Muscle of leg (tissue), 11 donors: ENCODE results near the gene BRME1. TPM values are rescaled to one million over a fixed set of nuclear protein-coding genes. Genes with fewer than 3 reads are reported as not detected.

ENCODE experiments used
- DNase-seq: peaks from one replicate; pipeline ENCODE4 v3.0.0; 2013
- H3K27ac ChIP-seq: one replicate; pipeline ENCODE4 v1.5.1; 2013; ENCODE audit warnings: mild to moderate bottlenecking, low read length, control low read depth
- H3K27me3 ChIP-seq: one replicate; pipeline ENCODE4 v1.6.1; 2013; ENCODE audit warnings: low read length; ENCODE audit not compliant: control insufficient read depth, insufficient read depth
- H3K36me3 ChIP-seq: one replicate; pipeline ENCODE4 v1.6.1; 2013; ENCODE audit warnings: low read length; ENCODE audit not compliant: control insufficient read depth, insufficient read depth
- H3K4me1 ChIP-seq: one replicate; pipeline ENCODE4 v1.6.1; 2013; ENCODE audit warnings: low read length; ENCODE audit not compliant: control insufficient read depth, insufficient read depth
- H3K4me3 ChIP-seq: one replicate; pipeline ENCODE4 v1.5.1; 2013; ENCODE audit warnings: low read length, control low read depth
- H3K9me3 ChIP-seq: replicated peaks from 2 replicates; pipeline ENCODE4 v1.6.1; 2013; ENCODE audit warnings: low read depth, low read length; ENCODE audit not compliant: control insufficient read depth
- WGBS: methylation state at CpG from one replicate; pipeline ENCODE4 v1.1.5; 2013; ENCODE audit warnings: missing lambda C conversion rate; ENCODE audit not compliant: insufficient coverage; 5-methylcytosine and 5-hydroxymethylcytosine counted together
- polyA plus RNA-seq, 8 donors: library from polyadenylated mRNA; unstranded; fragments of 120-200 nt; gene quantifications; one replicate each; pipeline versions ENCODE4 v1.2.1 to v1.2.3, GENCODE V29; 2013; ENCODE audit warnings: inconsistent platforms in 1 of 8, low replicate concordance in 1 of 8; ENCODE audit not compliant: insufficient read length in 8 of 8, insufficient read depth in 1 of 8
- total RNA-seq: library from RNA; stranded (reverse); fragments of 120-200 nt; gene quantifications from one replicate; pipeline ENCODE4 v1.2.4, GENCODE V29; 2013

Gene BRME1
- total and polyA plus RNA-seq, 9 donors = 2.1 to 6.1 (median 3.7) TPM

- Histone ChIP-seq H3K4me3 (peak overlapping the region; percentile 51), H3K27me3 (no peaks in the 10 kb centered on the region), H3K4me1 (peaks cover 74% of the 10 kb centered on the region), H3K9me3 (no peaks in the 10 kb centered on the region), H3K36me3 (no peaks in the 10 kb centered on the region), H3K27ac (peak overlapping the region; percentile 95)
- peak; percentile 99 for DNase-seq
- 0% methylated on average over 13 of the region's 47 CpGs for WGBS
Observed at GRCh38 chr19:13847407-13848339, 58.2 kb downstream of the BRME1 start.

GRCh38 chr19:13846557-13847406 lies 59.1 kb downstream of the BRME1 start:
- peak overlapping the region; percentile 95 for H3K27ac ChIP-seq
- WGBS = 10% methylated on average over 13 of the region's 23 CpGs
- H3K27me3 ChIP-seq = no peaks in the 10 kb centered on the region
- H3K4me1 ChIP-seq = peaks cover 72% of the 10 kb centered on the region
- no peaks in the 10 kb centered on the region for H3K36me3 ChIP-seq
- DNase-seq = peak; percentile 98
- peak overlapping the region; percentile 51 for H3K4me3 ChIP-seq
- H3K9me3 ChIP-seq = no peaks in the 10 kb centered on the region

- DNase-seq = peak; percentile 38
- Histone ChIP-seq H3K36me3 (peaks cover 5% of the 10 kb centered on the region), H3K4me1 (peaks cover 72% of the 10 kb centered on the region), H3K27ac (peak overlapping the region; percentile 97), H3K4me3 (no peak overlapping the region), H3K9me3 (no peaks in the 10 kb centered on the region), H3K27me3 (no peaks in the 10 kb centered on the region)
- no CpG with 5 or more reads among the region's 7 CpGs for WGBS
Observed at GRCh38 chr19:13844130-13844631, 61.7 kb downstream of the BRME1 start.

GRCh38 chr19:13843104-13843921 lies 62.6 kb downstream of the BRME1 start:
- no peaks in the 10 kb centered on the region for H3K27me3 ChIP-seq
- H3K4me1 ChIP-seq = peaks cover 74% of the 10 kb centered on the region
- H3K36me3 ChIP-seq = peaks cover 10% of the 10 kb centered on the region
- peak overlapping the region; percentile 56 for H3K4me3 ChIP-seq
- peak overlapping the region; percentile 97 for H3K27ac ChIP-seq
- no peaks in the 10 kb centered on the region for H3K9me3 ChIP-seq
- WGBS = 14% methylated on average over 18 of the region's 24 CpGs
- DNase-seq = peak; percentile 71

- Histone ChIP-seq H3K27me3 (no peaks in the 10 kb centered on the region), H3K27ac (peak overlapping the region; percentile 98), H3K4me1 (peaks cover 72% of the 10 kb centered on the region), H3K36me3 (peaks cover 13% of the 10 kb centered on the region), H3K4me3 (peak overlapping the region; percentile 87), H3K9me3 (no peaks in the 10 kb centered on the region)
- under 1% methylated on average over 82 of the region's 95 CpGs for whole genome bisulfite sequencing
- DNase-seq = peak; percentile 95
Observed at GRCh38 chr19:13842291-13843103, 63.4 kb downstream of the BRME1 start.

- Histone ChIP-seq H3K27me3 (no peaks in the 10 kb centered on the region), H3K36me3 (peaks cover 16% of the 10 kb centered on the region), H3K9me3 (no peaks in the 10 kb centered on the region), H3K4me3 (peak overlapping the region; percentile 87), H3K4me1 (peaks cover 72% of the 10 kb centered on the region), H3K27ac (peak overlapping the region; percentile 98)
- WGBS = 4% methylated on average over 4 of the region's 11 CpGs
- no peak for DNase-seq
Observed at GRCh38 chr19:13841962-13842290, 64.0 kb downstream of the BRME1 start.

- H3K27ac ChIP-seq = peak overlapping the region; percentile 98
- H3K4me3 ChIP-seq = peak overlapping the region; percentile 87
- H3K27me3 ChIP-seq = no peaks in the 10 kb centered on the region
- H3K36me3 ChIP-seq = peaks cover 22% of the 10 kb centered on the region
- 13% methylated on average over 21 of the region's 26 CpGs for WGBS
- peak; percentile 73 for DNase-seq
- peaks cover 72% of the 10 kb centered on the region for H3K4me1 ChIP-seq
- no peaks in the 10 kb centered on the region for H3K9me3 ChIP-seq
Observed at GRCh38 chr19:13841086-13841961, 64.6 kb downstream of the BRME1 start.

- Histone ChIP-seq H3K4me1 (peaks cover 76% of the 10 kb centered on the region), H3K9me3 (no peaks in the 10 kb centered on the region), H3K36me3 (peaks cover 31% of the 10 kb centered on the region), H3K27ac (peak overlapping the region; percentile 98), H3K4me3 (peak overlapping the region; percentile 87), H3K27me3 (no peaks in the 10 kb centered on the region)
- DNase-seq = peak; percentile 53
- 50% methylated on average over 13 of the region's 23 CpGs for WGBS
Observed at GRCh38 chr19:13840305-13841085, 65.4 kb downstream of the BRME1 start.
